Measurements from ENCODE around the gene SDK1.

The SDK1 gene

GRCh38 chr7:4269746-4270145 lies 968.7 kb downstream of the SDK1 start:
- Histone ChIP-seq H3K9me3 (ENCODE audit: control insufficient read depth, low read length) (peaks cover 15% of the 10 kb centered on the region), H3K79me1 (replicated peaks; ENCODE audit: low read length, poor library complexity, severe bottlenecking) (no peaks in the 10 kb centered on the region), H3K9ac (ENCODE audit: low read length) (no peak overlapping the region), H3K14ac (ENCODE audit: low read length in 2 of 2) (no peak overlapping the region), H2AFZ (ENCODE audit: low read depth, low read length) (no peak overlapping the region), H3K4ac (ENCODE audit: low read depth in 1 of 2, low read length in 2 of 2) (no peak overlapping the region), H3K18ac (ENCODE audit: low read depth in 1 of 2, low read length in 2 of 2) (no peak overlapping the region), H3K36me3 (ENCODE audit: control insufficient read depth in 1 of 2, insufficient read depth in 2 of 2, low read depth in 1 of 2, low read length in 2 of 2) (peaks cover 0 to 18% of the 10 kb centered on the region in 2 experiments), H3K27me3 (ENCODE audit: control insufficient read depth in 1 of 2, insufficient read depth in 1 of 2, low read length in 2 of 2) (no peaks in the 10 kb centered on the region), H2BK15ac (ENCODE audit: low read depth, poor library complexity, severe bottlenecking) (no peak overlapping the region), H3K4me2 (ENCODE audit: low read length, poor library complexity, severe bottlenecking) (no peak overlapping the region), H3K4me3 (ENCODE audit: insufficient read depth in 1 of 2, low read depth in 1 of 2, low read length in 2 of 2) (no peak overlapping the region), H3K27ac (ENCODE audit: low read length, poor library complexity, severe bottlenecking) (no peak overlapping the region), H3K23ac (ENCODE audit: low read length in 2 of 2) (no peak overlapping the region), H2AK5ac (ENCODE audit: low read length, severe bottlenecking) (no peak overlapping the region), H2BK5ac (ENCODE audit: low read depth, low read length, poor library complexity, severe bottlenecking) (no peak overlapping the region), H3K4me1 (ENCODE audit: control insufficient read depth, insufficient read depth, low read depth, low read length) (peaks cover 6% of the 10 kb centered on the region), H4K8ac (ENCODE audit: low read length) (no peak overlapping the region), H4K91ac (ENCODE audit: low read length) (no peak overlapping the region), H2BK12ac (ENCODE audit: low read length in 2 of 2) (no peak overlapping the region), H2BK120ac (ENCODE audit: low read depth, low read length) (no peak overlapping the region)
- no peak for DNase-seq
- WGBS, result 81% methylated on average over 11 of the region's 11 CpGs

GRCh38 chr7:4270268-4270667 lies 969.2 kb downstream of the SDK1 start:
- H4K8ac ChIP-seq (ENCODE audit: low read length), result no peak overlapping the region
- 84% methylated on average over 11 of the region's 12 CpGs for WGBS
- no peak overlapping the region for H4K91ac ChIP-seq (ENCODE audit: low read length)
- H2BK12ac ChIP-seq (ENCODE audit: low read length in 2 of 2), result no peak overlapping the region
- H3K23ac ChIP-seq (ENCODE audit: low read length in 2 of 2), result no peak overlapping the region
- H2AK5ac ChIP-seq (ENCODE audit: low read length, severe bottlenecking), result no peak overlapping the region
- H2AFZ ChIP-seq (ENCODE audit: low read depth, low read length), result no peak overlapping the region
- H3K4ac ChIP-seq (ENCODE audit: low read depth in 1 of 2, low read length in 2 of 2), result no peak overlapping the region
- peaks cover 15% of the 10 kb centered on the region for H3K9me3 ChIP-seq (ENCODE audit: control insufficient read depth, low read length)
- peaks cover 0 to 14% of the 10 kb centered on the region in 2 experiments for H3K36me3 ChIP-seq (ENCODE audit: control insufficient read depth in 1 of 2, insufficient read depth in 2 of 2, low read depth in 1 of 2, low read length in 2 of 2)
- DNase-seq, result no peak
- H3K27me3 ChIP-seq (ENCODE audit: control insufficient read depth in 1 of 2, insufficient read depth in 1 of 2, low read length in 2 of 2), result no peaks in the 10 kb centered on the region
- no peak overlapping the region for H2BK15ac ChIP-seq (ENCODE audit: low read depth, poor library complexity, severe bottlenecking)
- no peak overlapping the region for H3K9ac ChIP-seq (ENCODE audit: low read length)
- H3K4me2 ChIP-seq (ENCODE audit: low read length, poor library complexity, severe bottlenecking), result no peak overlapping the region
- no peak overlapping the region for H2BK5ac ChIP-seq (ENCODE audit: low read depth, low read length, poor library complexity, severe bottlenecking)
- H3K4me3 ChIP-seq (ENCODE audit: insufficient read depth in 1 of 2, low read depth in 1 of 2, low read length in 2 of 2), result no peak overlapping the region
- no peak overlapping the region for H3K14ac ChIP-seq (ENCODE audit: low read length in 2 of 2)
- H3K79me1 ChIP-seq (replicated peaks; ENCODE audit: low read length, poor library complexity, severe bottlenecking), result no peaks in the 10 kb centered on the region
- H3K27ac ChIP-seq (ENCODE audit: low read length, poor library complexity, severe bottlenecking), result no peak overlapping the region
- no peak overlapping the region for H3K18ac ChIP-seq (ENCODE audit: low read depth in 1 of 2, low read length in 2 of 2)
- H2BK120ac ChIP-seq (ENCODE audit: low read depth, low read length), result no peak overlapping the region
- peaks cover 4% of the 10 kb centered on the region for H3K4me1 ChIP-seq (ENCODE audit: control insufficient read depth, insufficient read depth, low read depth, low read length)

- no peak for DNase-seq
- no peak overlapping the region for H2AK5ac ChIP-seq (ENCODE audit: low read length, severe bottlenecking)
- H3K4me2 ChIP-seq (ENCODE audit: low read length, poor library complexity, severe bottlenecking), result no peak overlapping the region
- no peak overlapping the region for H3K4me3 ChIP-seq (ENCODE audit: insufficient read depth in 1 of 2, low read depth in 1 of 2, low read length in 2 of 2)
- H3K18ac ChIP-seq (ENCODE audit: low read depth in 1 of 2, low read length in 2 of 2), result no peak overlapping the region
- H2BK5ac ChIP-seq (ENCODE audit: low read depth, low read length, poor library complexity, severe bottlenecking), result no peak overlapping the region
- no peak overlapping the region for H4K8ac ChIP-seq (ENCODE audit: low read length)
- 83% methylated on average over 13 of the region's 13 CpGs for WGBS
- H3K9ac ChIP-seq (ENCODE audit: low read length), result no peak overlapping the region
- no peak overlapping the region for H2AFZ ChIP-seq (ENCODE audit: low read depth, low read length)
- no peak overlapping the region for H3K4ac ChIP-seq (ENCODE audit: low read depth in 1 of 2, low read length in 2 of 2)
- H3K36me3 ChIP-seq (ENCODE audit: control insufficient read depth in 1 of 2, insufficient read depth in 2 of 2, low read depth in 1 of 2, low read length in 2 of 2), result peaks cover 0 to 14% of the 10 kb centered on the region in 2 experiments
- no peaks in the 10 kb centered on the region for H3K27me3 ChIP-seq (ENCODE audit: control insufficient read depth in 1 of 2, insufficient read depth in 1 of 2, low read length in 2 of 2)
- no peak overlapping the region for H3K27ac ChIP-seq (ENCODE audit: low read length, poor library complexity, severe bottlenecking)
- no peak overlapping the region for H3K14ac ChIP-seq (ENCODE audit: low read length in 2 of 2)
- H2BK12ac ChIP-seq (ENCODE audit: low read length in 2 of 2), result no peak overlapping the region
- H3K79me1 ChIP-seq (replicated peaks; ENCODE audit: low read length, poor library complexity, severe bottlenecking), result no peaks in the 10 kb centered on the region
- H3K9me3 ChIP-seq (ENCODE audit: control insufficient read depth, low read length), result peaks cover 15% of the 10 kb centered on the region
- H2BK120ac ChIP-seq (ENCODE audit: low read depth, low read length), result no peak overlapping the region
- H3K23ac ChIP-seq (ENCODE audit: low read length in 2 of 2), result no peak overlapping the region
- no peak overlapping the region for H2BK15ac ChIP-seq (ENCODE audit: low read depth, poor library complexity, severe bottlenecking)
- H4K91ac ChIP-seq (ENCODE audit: low read length), result no peak overlapping the region
- H3K4me1 ChIP-seq (ENCODE audit: control insufficient read depth, insufficient read depth, low read depth, low read length), result peaks cover 4% of the 10 kb centered on the region
These were observed 970.1 kb downstream of the SDK1 start for GRCh38 chr7:4270941-4271715.

- H3K4ac ChIP-seq (ENCODE audit: low read depth in 1 of 2, low read length in 2 of 2), result no peak overlapping the region
- no peak overlapping the region for H3K27ac ChIP-seq (ENCODE audit: low read length, poor library complexity, severe bottlenecking)
- no peak overlapping the region for H2AFZ ChIP-seq (ENCODE audit: low read depth, low read length)
- H3K18ac ChIP-seq (ENCODE audit: low read depth in 1 of 2, low read length in 2 of 2), result no peak overlapping the region
- no peak overlapping the region for H3K9ac ChIP-seq (ENCODE audit: low read length)
- no peak overlapping the region for H3K4me2 ChIP-seq (ENCODE audit: low read length, poor library complexity, severe bottlenecking)
- no peak overlapping the region for H2BK120ac ChIP-seq (ENCODE audit: low read depth, low read length)
- H4K91ac ChIP-seq (ENCODE audit: low read length), result no peak overlapping the region
- no peak overlapping the region for H2AK5ac ChIP-seq (ENCODE audit: low read length, severe bottlenecking)
- H3K4me3 ChIP-seq (ENCODE audit: insufficient read depth in 1 of 2, low read depth in 1 of 2, low read length in 2 of 2), result no peak overlapping the region
- peaks cover 15% of the 10 kb centered on the region for H3K9me3 ChIP-seq (ENCODE audit: control insufficient read depth, low read length)
- H3K27me3 ChIP-seq (ENCODE audit: control insufficient read depth in 1 of 2, insufficient read depth in 1 of 2, low read length in 2 of 2), result no peaks in the 10 kb centered on the region
- H4K8ac ChIP-seq (ENCODE audit: low read length), result no peak overlapping the region
- H3K79me1 ChIP-seq (replicated peaks; ENCODE audit: low read length, poor library complexity, severe bottlenecking), result no peaks in the 10 kb centered on the region
- no peak overlapping the region for H2BK12ac ChIP-seq (ENCODE audit: low read length in 2 of 2)
- H2BK5ac ChIP-seq (ENCODE audit: low read depth, low read length, poor library complexity, severe bottlenecking), result no peak overlapping the region
- H3K14ac ChIP-seq (ENCODE audit: low read length in 2 of 2), result no peak overlapping the region
- peaks cover 4% of the 10 kb centered on the region for H3K4me1 ChIP-seq (ENCODE audit: control insufficient read depth, insufficient read depth, low read depth, low read length)
- no peak for DNase-seq
- peaks cover 0 to 12% of the 10 kb centered on the region in 2 experiments for H3K36me3 ChIP-seq (ENCODE audit: control insufficient read depth in 1 of 2, insufficient read depth in 2 of 2, low read depth in 1 of 2, low read length in 2 of 2)
- 84% methylated on average over 10 of the region's 10 CpGs for WGBS
- no peak overlapping the region for H2BK15ac ChIP-seq (ENCODE audit: low read depth, poor library complexity, severe bottlenecking)
- H3K23ac ChIP-seq (ENCODE audit: low read length in 2 of 2), result no peak overlapping the region
These were observed 970.6 kb downstream of the SDK1 start for GRCh38 chr7:4271716-4272015.

All from mesenchymal stem cell (in vitro differentiated cells and primary cell).